OCI-LY7 (cell line): ENCODE measurements around the gene AQP12B. TPM values are rescaled to one million over a fixed set of nuclear protein-coding genes. Genes with fewer than 3 reads are reported as not detected.

Experiments
- BruUV-seq: library from RNA; stranded (reverse); fragments of 400-500 nt; replicated peaks from 2 replicates; lab custom pipeline; 2021; lab: Mats Ljungman, UMichigan
- CTCF ChIA-PET: fragments of 300-600 bp; sonication (Branson Sonifier 250); formaldehyde crosslinking; loops from one replicate; lab custom pipeline; 2022; ENCODE audit warnings: antibody characterized with exemption; ENCODE audit not compliant: unreplicated experiment; lab: Charles Lee
- POLR2A ChIA-PET: fragments of 300-600 bp; sonication (Branson Sonifier 250); formaldehyde crosslinking; loops from one replicate; lab custom pipeline; 2022; ENCODE audit warnings: antibody characterized with exemption; lab: Charles Lee
- DNase-seq: peaks from one replicate; pipeline ENCODE4 v3.0.0-alpha.2; 2015; ENCODE audit warnings: low spot score
- H2AFZ ChIP-seq: fragments of 200-600 bp; sonication (generic), shearing (Covaris generic); 2 replicates; pipeline ENCODE4 v1.6.1; 2014; ENCODE audit warnings: mild to moderate bottlenecking, antibody characterized with exemption, low read length, moderate library complexity
- H3K27ac ChIP-seq: fragments of 200-600 bp; sonication (generic); 2 replicates; pipeline ENCODE4 v1.5.1; 2014; ENCODE audit warnings: mixed run types, low read depth, mild to moderate bottlenecking, moderate library complexity, low read length, inconsistent platforms; ENCODE audit not compliant: poor library complexity, severe bottlenecking
- H3K36me3 ChIP-seq: fragments of 200-600 bp; sonication (generic); 2 replicates; pipeline ENCODE4 v1.6.1; 2014; ENCODE audit warnings: mild to moderate bottlenecking, antibody characterized with exemption, low read length, moderate library complexity, mixed read lengths; ENCODE audit not compliant: insufficient read depth
- H3K4me1 ChIP-seq: fragments of 200-600 bp; sonication (generic); 2 replicates; pipeline ENCODE4 v1.5.1; 2014; ENCODE audit warnings: mild to moderate bottlenecking, low read length; ENCODE audit not compliant: insufficient read depth, poor library complexity, severe bottlenecking
- H3K4me2 ChIP-seq: fragments of 200-600 bp; sonication (generic); 2 replicates; pipeline ENCODE4 v1.6.1; 2014; ENCODE audit warnings: mild to moderate bottlenecking, low read length
- H3K4me3 ChIP-seq: fragments of 200-600 bp; sonication (generic); 2 replicates; pipeline ENCODE4 v1.5.1; 2014; ENCODE audit warnings: mild to moderate bottlenecking, low read depth, low read length; ENCODE audit not compliant: poor library complexity, severe bottlenecking
- H3K79me2 ChIP-seq: fragments of 200-600 bp; sonication (generic); 2 replicates; pipeline ENCODE4 v1.6.1; 2016; ENCODE audit warnings: low read depth, mild to moderate bottlenecking, low read length, moderate library complexity, mixed read lengths; ENCODE audit not compliant: insufficient read depth
- H3K9me2 ChIP-seq: fragments of 200-600 bp; sonication (generic); 2 replicates; pipeline ENCODE4 v1.6.1; 2016; ENCODE audit warnings: mild to moderate bottlenecking, low read length, mixed read lengths; ENCODE audit not compliant: insufficient read depth
- H3K9me3 ChIP-seq: fragments of 200-600 bp; sonication (generic); 2 replicates; pipeline ENCODE4 v1.6.1; 2014; ENCODE audit warnings: mild to moderate bottlenecking, mixed run types, low read length, mixed read lengths
- H4K20me1 ChIP-seq: fragments of 200-600 bp; sonication (generic); 2 replicates; pipeline ENCODE4 v1.6.1; 2014; ENCODE audit warnings: mild to moderate bottlenecking, antibody characterized with exemption, low read length, moderate library complexity, mixed read lengths; ENCODE audit not compliant: insufficient read depth
- EZH2phosphoT487 ChIP-seq: fragments of 200-600 bp; sonication (generic); IDR thresholded peaks from 2 replicates; pipeline ENCODE4 v1.6.1; 2018; ENCODE audit warnings: low read depth, borderline replicate concordance, mild to moderate bottlenecking, mixed run types, antibody characterized with exemption, low read length, moderate library complexity, mixed read lengths
- intact Hi-C: fragments of 100-400 bp; cut with micrococcal nuclease; formaldehyde crosslinking; loops from one replicate; pipeline ENCODE4 v1.10.0; 2022; ENCODE audit not compliant: unreplicated experiment
- total RNA-seq, 2 experiments: library from RNA; depleted of rRNA in 1 of 2; stranded (reverse); fragments of >200 nt in 1 of 2; shearing (Covaris generic) in 1 of 2; gene quantifications; 2 replicates each; pipeline ENCODE4 v1.2.3, GENCODE V29; 2014 to 2022
- TF ChIP-seq, protein P1 (sequence below): fragments of 200-600 bp; sonication (generic); conservative IDR thresholded peaks from 2 replicates; pipeline ENCODE4 v1.5.1; 2014; ENCODE audit warnings: mild to moderate bottlenecking, antibody characterized with exemption, low read length, moderate library complexity, mixed read lengths

AQP12B gene
- total RNA-seq, 2 experiments from 2014 or later = not detected

DNA sequence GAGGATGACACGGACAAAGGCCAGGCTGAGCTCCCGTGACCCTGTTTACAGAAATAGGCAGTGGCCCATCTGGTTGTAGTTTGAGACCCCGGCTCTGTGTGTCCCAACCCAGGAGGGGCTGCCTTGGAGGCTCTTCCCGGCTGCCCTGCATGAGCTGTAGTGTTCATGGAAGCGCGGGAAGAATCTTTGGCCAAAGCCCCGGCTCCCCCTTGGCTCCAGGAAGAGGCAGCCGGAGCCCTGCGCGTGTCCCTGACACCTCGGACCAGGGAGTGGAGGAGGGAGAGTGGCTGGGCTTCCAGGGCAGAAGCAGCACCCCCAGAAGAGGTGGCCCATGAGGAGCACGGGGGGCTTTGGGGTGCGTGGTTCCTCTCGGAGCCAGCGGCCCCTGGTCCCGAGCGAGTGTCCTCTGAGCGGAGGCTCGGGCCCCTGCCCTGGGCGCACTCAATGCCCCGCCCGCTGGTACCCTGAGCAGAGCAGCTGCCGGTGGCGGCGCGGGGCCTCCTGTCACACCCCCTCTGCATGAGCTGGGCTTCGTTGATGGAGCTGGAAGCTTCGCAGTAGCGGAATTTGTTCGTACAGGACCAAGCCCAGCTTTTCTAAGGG, 35.7 kb downstream of the AQP12B start:
- ChIA-PET POLR2A (no interaction called here), CTCF (no interaction called here)
- Histone ChIP-seq H3K9me2 (no peaks in the 10 kb centered on the region), H3K4me2 (no peak overlapping the region), H2AFZ (no peak overlapping the region), H3K9me3 (no peaks in the 10 kb centered on the region), H3K27ac (no peak overlapping the region), H3K4me1 (no peaks in the 10 kb centered on the region), H3K79me2 (no peaks in the 10 kb centered on the region), H3K4me3 (no peak overlapping the region), H4K20me1 (no peaks in the 10 kb centered on the region), H3K36me3 (no peaks in the 10 kb centered on the region)
- no peak for DNase-seq
- no TSS peak for BruUV-seq
- intact Hi-C loops = no loop called here
- no peak for TF ChIP-seq EZH2phosphoT487
- TF ChIP-seq, protein P1, sequence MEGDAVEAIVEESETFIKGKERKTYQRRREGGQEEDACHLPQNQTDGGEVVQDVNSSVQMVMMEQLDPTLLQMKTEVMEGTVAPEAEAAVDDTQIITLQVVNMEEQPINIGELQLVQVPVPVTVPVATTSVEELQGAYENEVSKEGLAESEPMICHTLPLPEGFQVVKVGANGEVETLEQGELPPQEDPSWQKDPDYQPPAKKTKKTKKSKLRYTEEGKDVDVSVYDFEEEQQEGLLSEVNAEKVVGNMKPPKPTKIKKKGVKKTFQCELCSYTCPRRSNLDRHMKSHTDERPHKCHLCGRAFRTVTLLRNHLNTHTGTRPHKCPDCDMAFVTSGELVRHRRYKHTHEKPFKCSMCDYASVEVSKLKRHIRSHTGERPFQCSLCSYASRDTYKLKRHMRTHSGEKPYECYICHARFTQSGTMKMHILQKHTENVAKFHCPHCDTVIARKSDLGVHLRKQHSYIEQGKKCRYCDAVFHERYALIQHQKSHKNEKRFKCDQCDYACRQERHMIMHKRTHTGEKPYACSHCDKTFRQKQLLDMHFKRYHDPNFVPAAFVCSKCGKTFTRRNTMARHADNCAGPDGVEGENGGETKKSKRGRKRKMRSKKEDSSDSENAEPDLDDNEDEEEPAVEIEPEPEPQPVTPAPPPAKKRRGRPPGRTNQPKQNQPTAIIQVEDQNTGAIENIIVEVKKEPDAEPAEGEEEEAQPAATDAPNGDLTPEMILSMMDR = no peak

DNA sequence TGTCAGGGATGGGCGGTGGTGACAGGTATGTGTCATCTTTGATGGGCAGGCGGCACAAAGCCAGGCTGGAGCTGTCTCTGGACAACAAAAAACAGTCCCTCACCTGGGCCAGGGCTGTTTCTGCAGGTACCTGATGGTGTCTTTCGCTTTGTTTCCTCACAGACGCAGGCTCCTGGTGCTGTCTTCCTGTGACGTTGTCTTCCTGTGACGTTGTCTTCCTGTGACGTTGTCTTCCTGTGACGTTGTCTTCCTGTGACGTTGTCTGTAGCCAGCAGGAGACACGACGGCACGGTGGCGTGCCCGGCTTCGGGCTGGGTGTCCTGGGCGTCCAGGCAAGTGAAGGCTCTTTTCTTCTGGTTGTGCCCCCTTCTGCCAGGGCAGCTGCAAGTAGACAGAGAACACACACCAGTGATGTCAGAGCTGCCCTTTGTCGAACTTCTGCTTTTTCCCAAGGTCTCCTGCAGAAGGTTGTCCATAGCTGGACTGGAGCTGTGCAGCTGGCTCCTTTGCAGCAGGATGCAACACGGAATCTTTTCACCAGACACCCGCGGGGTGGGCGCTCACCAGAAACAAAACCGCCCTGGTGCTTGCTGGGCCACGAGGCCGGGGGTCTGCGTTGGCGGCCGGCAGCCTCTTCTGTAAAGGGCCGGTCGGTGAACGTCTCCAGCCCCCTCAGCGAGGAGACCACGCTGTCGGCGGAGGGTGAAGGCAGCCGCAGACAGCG, 36.3 kb downstream of the AQP12B start:
- Histone ChIP-seq H3K79me2 (no peaks in the 10 kb centered on the region), H3K9me2 (no peaks in the 10 kb centered on the region), H3K36me3 (no peaks in the 10 kb centered on the region), H3K4me3 (no peak overlapping the region), H3K4me2 (no peak overlapping the region), H3K27ac (no peak overlapping the region), H3K9me3 (no peaks in the 10 kb centered on the region), H4K20me1 (no peaks in the 10 kb centered on the region), H2AFZ (no peak overlapping the region), H3K4me1 (no peaks in the 10 kb centered on the region)
- no TSS peak for BruUV-seq
- no peak for TF ChIP-seq EZH2phosphoT487
- TF ChIP-seq, protein P1 = no peak
- POLR2A ChIA-PET = no interaction called here
- intact Hi-C loops = no loop called here
- CTCF ChIA-PET = no interaction called here
- DNase-seq = no peak

DNA sequence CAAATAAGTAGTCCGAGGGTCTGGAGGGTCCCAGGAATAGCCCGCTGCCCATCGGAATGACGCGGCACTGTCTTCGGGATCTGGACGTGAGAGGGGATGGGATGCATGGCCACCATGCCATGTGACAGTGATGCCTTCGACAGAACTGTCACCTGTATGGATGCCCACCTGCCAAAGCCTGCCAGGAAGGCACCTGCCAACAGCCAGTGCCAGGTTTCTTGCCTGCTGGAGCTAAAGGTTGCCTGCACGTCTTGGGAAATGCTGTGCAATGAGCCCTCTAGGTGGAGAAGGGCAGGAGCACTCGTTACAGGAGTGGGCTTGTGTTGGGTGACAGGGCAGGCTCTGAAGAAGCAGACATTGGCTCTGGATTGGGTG, 36.9 kb downstream of the AQP12B start:
- no peaks in the 10 kb centered on the region for H4K20me1 ChIP-seq
- DNase-seq = no peak
- no peaks in the 10 kb centered on the region for H3K9me2 ChIP-seq
- intact Hi-C loops = no loop called here
- ChIA-PET POLR2A (no interaction called here), CTCF (no interaction called here)
- H2AFZ ChIP-seq = no peak overlapping the region
- TF ChIP-seq EZH2phosphoT487 = no peak
- TF ChIP-seq, protein P1 = no peak
- no peaks in the 10 kb centered on the region for H3K4me1 ChIP-seq
- no peaks in the 10 kb centered on the region for H3K79me2 ChIP-seq
- BruUV-seq = no TSS peak
- no peaks in the 10 kb centered on the region for H3K36me3 ChIP-seq
- no peak overlapping the region for H3K27ac ChIP-seq
- H3K9me3 ChIP-seq = no peaks in the 10 kb centered on the region
- no peak overlapping the region for H3K4me2 ChIP-seq
- H3K4me3 ChIP-seq = no peak overlapping the region
